NCI-H748 (cell line): ENCODE measurements around the gene MAPK10.

Source experiments
- DNase-seq: peaks from one replicate; lab custom pipeline; 2025; ENCODE audit not compliant: unreplicated experiment; lab: John Stamatoyannopoulos, UW

The MAPK10 gene

GRCh38 chr4:86114563-86114962, 245.3 kb downstream of the MAPK10 start:
- DNase-seq, result no peak

- no peak for DNase-seq
Observed at GRCh38 chr4:86108834-86109233, 251.0 kb downstream of the MAPK10 start.

- DNase-seq, result no peak
Observed at GRCh38 chr4:86108137-86108536, 251.7 kb downstream of the MAPK10 start.

- DNase-seq, result no peak
Observed at GRCh38 chr4:86107112-86107511, 252.7 kb downstream of the MAPK10 start.

GRCh38 chr4:86106475-86106874, 253.4 kb downstream of the MAPK10 start:
- DNase-seq, result no peak

- no peak for DNase-seq
Observed at GRCh38 chr4:86101841-86102240, 258.0 kb downstream of the MAPK10 start.

GRCh38 chr4:86101410-86101809, 258.4 kb downstream of the MAPK10 start:
- DNase-seq, result no peak

- no peak for DNase-seq
Observed at GRCh38 chr4:86100539-86101215, 259.2 kb downstream of the MAPK10 start.

- no peak for DNase-seq
Observed at GRCh38 chr4:86099348-86099747, 260.5 kb downstream of the MAPK10 start.

GRCh38 chr4:86098691-86099090, 261.2 kb downstream of the MAPK10 start:
- DNase-seq, result no peak

GRCh38 chr4:86096373-86096772, 263.5 kb downstream of the MAPK10 start:
- DNase-seq, result no peak

GRCh38 chr4:86092684-86093083, 267.2 kb downstream of the MAPK10 start:
- DNase-seq, result no peak

- DNase-seq, result no peak
Observed at GRCh38 chr4:86091201-86091600, 268.7 kb downstream of the MAPK10 start.

- no peak for DNase-seq
Observed at GRCh38 chr4:86089781-86090323, 270.0 kb downstream of the MAPK10 start.

GRCh38 chr4:86089053-86089452, 270.8 kb downstream of the MAPK10 start:
- DNase-seq, result no peak

GRCh38 chr4:86075796-86076195, 284.1 kb downstream of the MAPK10 start:
- DNase-seq, result peak; percentile 59

GRCh38 chr4:86060341-86060740, 299.5 kb downstream of the MAPK10 start:
- DNase-seq, result no peak

- no peak for DNase-seq
Observed at GRCh38 chr4:86058621-86059020, 301.2 kb downstream of the MAPK10 start.

GRCh38 chr4:86055898-86056297, 304.0 kb downstream of the MAPK10 start:
- DNase-seq, result no peak

- no peak for DNase-seq
Observed at GRCh38 chr4:86054286-86055032, 305.4 kb downstream of the MAPK10 start.

- no peak for DNase-seq
Observed at GRCh38 chr4:86050496-86050895, 309.4 kb downstream of the MAPK10 start.

- DNase-seq, result no peak
Observed at GRCh38 chr4:86048426-86048825, 311.4 kb downstream of the MAPK10 start.
